Measurements from ENCODE around the gene LTBP1.
A peak's percentile ranks its signal among the peaks of the same experiment; 100 is the strongest.
"Not testable (repeated sequence)": the region's sequence is repeated elsewhere in the genome, so short reads cannot be mapped to it uniquely, and the experiment has no call there.

Gene LTBP1

DNA sequence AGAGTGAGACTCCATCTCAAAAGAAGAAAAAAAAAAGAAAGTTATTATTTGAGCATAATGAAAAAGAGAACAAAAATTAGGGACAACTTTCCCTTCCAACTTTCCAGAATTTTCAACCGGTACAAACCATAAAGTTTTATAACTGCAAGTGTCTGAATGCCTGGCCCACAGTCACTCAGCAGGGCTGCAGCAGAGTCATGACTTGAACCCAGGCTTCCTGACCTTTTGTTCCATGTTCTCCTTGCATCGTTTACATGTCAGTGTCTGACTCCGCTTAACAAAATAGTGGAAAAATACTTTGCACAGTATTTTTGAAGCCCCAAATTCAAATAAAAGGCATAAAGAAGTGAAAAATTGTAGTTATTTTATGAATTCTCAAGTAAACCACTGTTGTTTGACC is 82.7 kb downstream of the LTBP1 start:
- no peak for DNase-seq
- intact Hi-C loops (cut with DNase I), result no loop called here

- intact Hi-C loops (cut with DNase I), result loop anchor here (5.0 to 10.0 kb wide), 4 partner anchors 83 to 478 kb away; partner anchors contain the start of gene LTBP1
- DNase-seq, result no peak
Observed at GRCh38 chr2:33029926-33030325, 83.2 kb downstream of the LTBP1 start.

DNA sequence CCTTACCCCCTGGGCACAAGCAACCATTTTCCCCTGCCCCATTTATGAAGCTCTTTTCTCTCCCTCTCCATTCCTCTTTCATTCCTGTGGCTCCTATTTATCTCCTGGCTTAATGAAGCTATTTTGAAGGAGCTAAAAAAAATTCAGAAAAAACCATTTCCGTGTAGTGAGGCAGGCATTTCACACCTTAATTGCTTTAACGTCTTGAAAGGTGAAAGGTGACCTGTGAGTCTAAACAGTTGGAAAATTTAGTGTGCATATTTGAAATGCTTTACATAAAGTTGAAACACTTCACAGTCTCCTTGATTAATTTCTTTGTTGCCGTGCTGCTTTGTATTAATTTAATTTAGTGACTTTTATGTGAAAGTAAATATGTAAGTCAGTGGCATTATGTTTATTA is 83.6 kb downstream of the LTBP1 start:
- intact Hi-C loops (cut with DNase I), result loop anchor here (5.0 to 10.0 kb wide), 4 partner anchors 83 to 478 kb away; partner anchors contain the start of gene LTBP1
- DNase-seq, result no peak

DNA sequence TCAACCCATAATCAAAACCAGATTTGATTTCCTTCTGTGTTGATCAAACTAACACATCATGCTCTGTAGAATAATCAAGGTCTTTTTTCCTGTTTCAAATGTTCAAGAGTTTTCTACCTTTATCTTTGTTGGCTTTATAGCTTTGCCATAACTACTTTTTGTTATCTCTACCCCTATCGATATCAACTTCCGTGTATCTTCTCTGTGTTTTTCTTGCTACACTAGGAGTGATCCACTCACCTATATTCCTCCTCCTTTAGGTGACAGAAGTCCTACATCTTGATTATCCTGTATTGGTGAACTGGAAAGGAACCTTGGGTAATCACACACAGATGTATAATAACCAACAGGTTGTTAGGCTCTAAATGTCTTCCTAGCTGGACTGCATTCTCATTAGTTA is 85.5 kb downstream of the LTBP1 start:
- DNase-seq, result no peak
- intact Hi-C loops (cut with DNase I), result loop anchor here (5.0 to 10.0 kb wide), 4 partner anchors 85 to 480 kb away; partner anchors contain the start of gene LTBP1

- intact Hi-C loops (cut with DNase I), result loop anchor here (1.0 to 10.0 kb wide), 6 partner anchors 86 to 481 kb away; partner anchors contain the start of gene LTBP1
- DNase-seq, result peak in 1 of 10 donors; percentile 14
Observed at GRCh38 chr2:33033606-33034081, 86.9 kb downstream of the LTBP1 start.

DNA sequence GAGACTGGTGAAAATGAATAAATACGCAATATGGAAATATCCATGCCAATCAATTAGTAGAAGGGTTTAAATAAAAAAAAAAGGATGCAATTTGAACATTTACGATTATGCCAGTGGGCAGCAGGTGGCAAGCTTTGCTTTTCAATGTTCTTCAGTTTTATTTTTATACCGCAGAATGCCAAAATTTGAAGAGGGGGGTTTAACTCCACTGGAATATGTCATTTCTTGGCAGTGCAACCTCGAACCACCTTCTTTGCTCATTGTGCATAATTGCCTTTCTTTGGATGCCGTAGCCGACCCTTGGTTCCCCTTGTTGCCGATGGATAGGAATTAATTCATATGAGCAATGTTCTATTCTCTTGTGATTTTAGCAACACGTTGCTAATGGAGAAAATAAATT is 88.0 kb downstream of the LTBP1 start:
- intact Hi-C loops (cut with DNase I), result loop anchor here (2.0 to 10.0 kb wide), 6 partner anchors 87 to 548 kb away; partner anchors contain the start of gene LTBP1
- peak in 1 of 10 donors; percentile 11 for DNase-seq

GRCh38 chr2:33038230-33038629 is 91.5 kb downstream of the LTBP1 start:
- no peak for DNase-seq
- intact Hi-C loops (cut with DNase I), result loop anchor here (5.0 to 10.0 kb wide), 2 partner anchors 227 to 544 kb away; no protein-coding TSS in a partner anchor

GRCh38 chr2:33038799-33039198 is 92.0 kb downstream of the LTBP1 start:
- intact Hi-C loops (cut with DNase I), result loop anchor here (5.0 to 10.0 kb wide), 2 partner anchors 226 to 544 kb away; no protein-coding TSS in a partner anchor

DNA sequence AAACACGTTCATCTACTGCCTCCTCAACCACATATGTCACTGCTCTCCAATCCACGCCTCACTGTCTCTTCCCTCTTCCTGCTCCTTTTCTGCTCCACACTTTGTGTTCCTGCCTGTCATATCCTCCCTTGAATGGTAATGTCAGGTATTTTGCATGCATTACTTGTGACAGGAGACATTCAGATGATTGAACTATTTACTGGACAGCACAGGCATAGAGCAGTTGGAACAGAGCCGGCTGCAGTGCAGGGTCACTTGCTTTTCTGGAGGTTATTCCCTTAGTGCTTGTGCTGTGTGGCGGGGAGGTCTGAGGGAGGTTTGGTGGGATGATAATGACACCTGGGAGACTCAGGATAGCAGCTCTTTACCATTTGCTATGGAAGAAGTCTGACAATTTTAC is 93.8 kb downstream of the LTBP1 start:
- intact Hi-C loops (cut with DNase I), result no loop called here
- DNase-seq, result no peak

More at GRCh38 chr2:33038799-33039198, 92.0 kb downstream of the LTBP1 start:
- no peak for DNase-seq

DNA sequence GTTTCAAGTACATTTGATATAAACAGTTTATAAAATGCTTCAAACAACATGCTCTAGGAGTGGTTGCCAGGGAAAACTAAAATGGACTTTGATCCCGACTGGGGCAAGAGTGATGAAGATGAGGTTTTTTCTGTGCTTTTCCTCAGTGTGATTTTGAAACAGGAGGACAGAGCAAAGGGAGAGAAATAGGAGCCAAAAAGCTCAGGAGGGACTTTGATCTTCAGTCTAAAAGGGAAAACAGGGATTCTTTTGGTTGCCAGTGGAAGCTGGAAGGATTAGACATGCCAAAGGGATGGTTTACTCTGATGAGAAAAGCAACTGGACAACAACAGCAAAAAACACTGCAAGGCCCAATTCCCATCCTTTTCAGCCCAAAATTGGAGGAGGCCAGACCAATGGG is 95.5 kb downstream of the LTBP1 start:
- intact Hi-C loops (cut with DNase I), result no loop called here
- no peak for DNase-seq

GRCh38 chr2:33042819-33043218 is 96.1 kb downstream of the LTBP1 start:
- intact Hi-C loops (cut with DNase I), result no loop called here

GRCh38 chr2:33047939-33048338 is 101.2 kb downstream of the LTBP1 start:
- no peak for DNase-seq

More at GRCh38 chr2:33042819-33043218, 96.1 kb downstream of the LTBP1 start:
- DNase-seq, result no peak

GRCh38 chr2:33051586-33052360 is 105.0 kb downstream of the LTBP1 start:
- intact Hi-C loops (cut with DNase I), result no loop called here
- no peak for DNase-seq

More at GRCh38 chr2:33047939-33048338, 101.2 kb downstream of the LTBP1 start:
- intact Hi-C loops (cut with DNase I), result no loop called here

GRCh38 chr2:33052361-33052735 is 105.6 kb downstream of the LTBP1 start:
- intact Hi-C loops (cut with DNase I), result no loop called here
- no peak for DNase-seq

DNA sequence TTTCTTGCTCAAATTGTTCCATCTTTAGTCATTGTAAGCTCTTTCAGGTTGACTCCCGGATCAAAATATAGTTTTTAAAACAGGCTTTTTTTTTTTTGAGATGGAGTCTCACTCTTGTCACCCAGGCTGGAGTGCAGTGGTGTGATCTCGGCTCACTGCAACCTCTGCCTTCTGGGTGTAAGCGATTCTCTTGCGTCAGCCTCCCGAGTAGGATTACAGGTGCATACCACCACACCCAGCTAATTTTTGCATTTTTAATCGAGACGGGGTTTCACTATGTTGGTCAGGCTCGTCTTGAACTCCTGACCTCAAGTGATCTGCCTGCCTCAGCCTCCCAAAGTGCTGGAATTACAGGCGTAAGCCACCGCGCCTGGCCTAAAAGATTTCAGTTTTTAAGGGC is 106.0 kb downstream of the LTBP1 start:
- intact Hi-C loops (cut with DNase I); DNase-seq: not testable (repeated sequence)

GRCh38 chr2:33056170-33056569 is 109.4 kb downstream of the LTBP1 start:
- intact Hi-C loops (cut with DNase I), result no loop called here

GRCh38 chr2:33057307-33058028 is 110.7 kb downstream of the LTBP1 start:
- DNase-seq; intact Hi-C loops (cut with DNase I): not testable (repeated sequence)

More at GRCh38 chr2:33056170-33056569, 109.4 kb downstream of the LTBP1 start:
- DNase-seq, result no peak

- no peak for DNase-seq
- intact Hi-C loops (cut with DNase I), result no loop called here
Observed at GRCh38 chr2:33058716-33059470, 112.1 kb downstream of the LTBP1 start.

- intact Hi-C loops (cut with DNase I), result no loop called here
- no peak for DNase-seq
Observed at GRCh38 chr2:33059471-33060156, 112.9 kb downstream of the LTBP1 start.

GRCh38 chr2:33060405-33060804 is 113.7 kb downstream of the LTBP1 start:
- no peak for DNase-seq
- intact Hi-C loops (cut with DNase I), result no loop called here
